ENCODE data around the gene HEPN1.
"Not testable (repeated sequence)": the region's sequence is repeated elsewhere in the genome, so short reads cannot be mapped to it uniquely, and the experiment has no call there.

Gene HEPN1

GRCh38 chr11:124955035-124955434 lies 36.0 kb downstream of the HEPN1 start:
- Mint-ChIP-seq H3K36me3 (no peaks in the 10 kb centered on the region), H3K9me3 (ENCODE audit: low read depth) (no peaks in the 10 kb centered on the region), H3K4me1 (ENCODE audit: low read depth) (no peaks in the 10 kb centered on the region), H3K27ac (peak overlapping the region; percentile 9), H3K27me3 (no peaks in the 10 kb centered on the region), H3K4me3 (no peak overlapping the region)

GRCh38 chr11:124961972-124962609 lies 43.0 kb downstream of the HEPN1 start:
- H3K4me3 Mint-ChIP-seq: no peak overlapping the region
- H3K9me3 Mint-ChIP-seq (ENCODE audit: low read depth): no peaks in the 10 kb centered on the region
- no peaks in the 10 kb centered on the region for H3K27me3 Mint-ChIP-seq
- H3K36me3 Mint-ChIP-seq: no peaks in the 10 kb centered on the region
- H3K4me1 Mint-ChIP-seq (ENCODE audit: low read depth): no peaks in the 10 kb centered on the region
- no peak overlapping the region for H3K27ac Mint-ChIP-seq

GRCh38 chr11:124968197-124968596 lies 49.1 kb downstream of the HEPN1 start:
- H3K27ac Mint-ChIP-seq: not testable (repeated sequence)

More at GRCh38 chr11:124968197-124968596, 49.1 kb downstream of the HEPN1 start:
- not testable (repeated sequence) for H3K27me3 Mint-ChIP-seq; H3K36me3 Mint-ChIP-seq; H3K4me3 Mint-ChIP-seq; H3K9me3 Mint-ChIP-seq (ENCODE audit: low read depth); H3K4me1 Mint-ChIP-seq (ENCODE audit: low read depth)
